NCI-H1092 (cell line): Measurements from ENCODE around the gene HINT3.
"Not testable (repeated sequence)": the region's sequence is repeated elsewhere in the genome, so short reads cannot be mapped to it uniquely, and the experiment has no call there.

Source experiments
- DNase-seq: peaks from one replicate; lab custom pipeline; 2025; lab: John Stamatoyannopoulos, UW

HINT3 gene

DNA sequence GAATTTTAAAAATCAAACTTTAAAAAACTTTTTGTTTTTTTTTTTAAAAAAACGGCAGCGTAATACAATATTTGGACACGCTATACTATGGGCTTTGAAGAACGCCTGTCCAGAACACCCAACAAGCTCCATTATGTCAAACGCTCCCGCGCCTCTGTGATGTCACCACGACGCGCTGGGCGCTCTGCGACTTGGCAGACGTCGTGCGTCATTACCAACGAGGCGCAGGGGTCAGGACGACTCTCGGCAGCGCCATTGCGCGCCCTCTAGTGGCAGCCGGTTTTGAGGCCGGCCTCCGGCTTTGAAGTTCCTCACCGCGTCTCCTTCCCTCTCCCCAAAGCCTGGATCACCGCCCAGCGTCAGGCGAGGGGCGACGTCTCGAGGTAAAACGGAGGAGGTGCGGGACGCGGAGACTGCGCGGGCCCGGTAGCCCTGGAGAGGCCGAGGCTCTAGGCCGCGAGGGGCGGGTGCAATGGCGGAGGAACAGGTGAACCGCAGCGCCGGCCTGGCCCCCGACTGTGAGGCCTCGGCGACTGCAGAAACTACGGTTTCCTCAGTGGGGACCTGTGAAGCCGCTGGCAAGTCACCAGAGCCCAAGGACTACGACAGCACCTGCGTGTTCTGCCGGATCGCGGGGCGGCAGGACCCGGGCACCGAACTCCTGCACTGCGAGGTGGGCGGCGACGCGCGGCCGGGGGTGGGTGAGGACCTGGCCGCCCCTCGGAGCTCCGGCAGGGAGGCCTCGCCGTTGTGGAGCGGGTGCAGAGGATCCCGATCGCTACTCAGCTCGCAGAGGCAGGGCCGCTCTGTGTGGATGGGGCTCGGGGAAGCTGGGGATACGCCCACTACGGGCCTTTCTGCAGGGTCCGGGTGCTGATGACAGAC, at the start of gene HINT3:
HINT3 (plus strand) TSS at position 265 of the 885 bp plus-strand sequence; CDS start at position 473, 208 bp downstream.
- peak; percentile 97 for DNase-seq

DNA sequence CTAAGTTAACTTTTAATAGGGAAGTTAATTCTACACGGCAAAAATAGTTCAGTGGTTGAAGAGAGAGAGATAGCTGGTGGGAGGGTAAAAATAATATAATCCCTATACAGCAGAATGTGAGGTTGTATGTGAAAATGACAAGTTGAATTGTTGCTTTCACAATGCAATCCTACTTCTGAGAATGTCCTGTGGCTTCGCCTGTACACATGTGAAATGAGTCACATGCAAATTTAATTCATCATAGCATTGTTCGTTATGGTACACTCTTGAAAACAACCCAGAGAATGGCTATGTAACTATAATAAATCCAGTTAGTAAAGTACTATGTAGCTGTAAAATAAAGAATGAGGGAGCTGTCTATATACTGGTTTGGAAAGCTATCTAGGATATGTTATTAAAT, 46.0 kb upstream of the HINT3 start:
- no peak for DNase-seq

DNA sequence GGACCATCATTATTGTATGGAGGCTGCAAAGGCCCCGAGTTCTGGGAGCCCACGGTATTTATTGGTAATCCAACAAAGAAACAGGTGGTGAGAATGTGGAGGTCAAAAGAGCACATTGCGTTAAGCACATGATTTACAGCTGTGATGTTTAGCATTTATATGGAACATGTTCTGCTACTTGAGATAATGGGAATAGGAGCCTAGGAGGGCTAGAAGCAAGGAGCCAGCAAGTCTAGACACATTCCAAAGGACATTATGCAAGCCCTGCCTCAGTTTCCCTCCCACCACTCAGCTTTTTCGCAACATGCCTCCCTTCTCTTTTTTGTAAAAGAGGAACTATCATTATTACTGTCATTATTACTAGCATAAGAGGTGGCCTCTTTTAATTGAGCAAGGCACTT, 45.5 kb upstream of the HINT3 start:
- DNase-seq, result not testable (repeated sequence)

DNA sequence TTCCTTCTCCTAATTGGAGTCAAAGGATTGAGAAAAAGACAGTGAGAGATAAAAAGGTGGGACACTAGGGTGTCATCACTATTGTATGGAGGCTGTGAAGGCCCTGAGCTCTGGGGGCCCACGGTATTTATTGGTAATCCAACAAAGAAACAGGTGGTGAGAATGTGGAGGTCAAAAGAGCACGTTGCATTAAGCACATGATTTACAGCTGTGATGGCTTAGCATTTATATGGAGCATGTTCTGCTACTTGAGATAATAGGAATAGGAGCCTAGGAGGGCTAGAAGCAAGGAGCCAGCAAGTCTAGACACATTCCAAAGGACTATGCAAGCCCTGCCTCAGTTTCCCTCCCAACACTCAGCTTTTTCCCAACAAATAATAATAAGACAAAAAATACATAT, 44.1 kb upstream of the HINT3 start:
- DNase-seq, result not testable (repeated sequence)

DNA sequence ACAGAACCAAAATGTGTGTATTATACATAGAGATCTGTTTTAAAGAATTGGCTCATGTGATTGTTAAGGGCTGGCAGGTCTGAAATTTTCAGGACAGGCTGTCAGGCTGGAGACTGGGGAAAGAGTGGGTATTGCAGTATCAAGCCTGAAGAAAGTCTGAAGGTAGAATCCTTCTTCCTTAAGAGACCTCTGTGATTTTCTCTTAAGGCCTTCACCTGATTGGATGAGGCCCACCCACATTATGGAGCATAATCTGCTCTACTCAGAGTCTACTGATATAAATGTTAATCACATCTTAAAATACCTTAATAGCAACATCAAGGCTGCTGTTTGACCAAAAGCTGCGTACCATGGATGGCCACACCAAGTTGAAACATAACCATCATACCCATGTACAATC, 43.4 kb upstream of the HINT3 start:
- DNase-seq, result no peak

DNA sequence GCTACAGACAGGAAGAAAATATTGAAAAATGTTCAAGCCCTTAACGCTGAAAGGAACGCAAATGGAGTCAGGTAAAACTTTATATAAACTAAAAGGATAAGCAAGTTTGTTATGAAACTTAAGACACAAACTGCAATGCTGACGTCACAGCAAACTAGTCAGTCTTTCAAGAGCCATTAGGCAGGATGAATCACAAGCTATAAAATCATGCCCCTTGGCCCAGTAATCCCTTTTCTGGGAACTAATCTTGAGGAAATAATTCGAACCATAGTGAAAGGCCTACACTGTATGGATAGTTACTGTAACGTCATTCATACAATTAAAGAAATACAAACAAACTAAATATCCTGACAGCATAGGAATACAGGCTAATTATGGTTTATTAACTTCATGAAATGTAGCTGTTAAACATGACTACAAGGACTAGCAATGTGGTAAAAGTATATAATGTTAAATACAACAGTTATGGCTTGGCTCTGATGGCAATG, 42.7 kb upstream of the HINT3 start:
- no peak for DNase-seq

DNA sequence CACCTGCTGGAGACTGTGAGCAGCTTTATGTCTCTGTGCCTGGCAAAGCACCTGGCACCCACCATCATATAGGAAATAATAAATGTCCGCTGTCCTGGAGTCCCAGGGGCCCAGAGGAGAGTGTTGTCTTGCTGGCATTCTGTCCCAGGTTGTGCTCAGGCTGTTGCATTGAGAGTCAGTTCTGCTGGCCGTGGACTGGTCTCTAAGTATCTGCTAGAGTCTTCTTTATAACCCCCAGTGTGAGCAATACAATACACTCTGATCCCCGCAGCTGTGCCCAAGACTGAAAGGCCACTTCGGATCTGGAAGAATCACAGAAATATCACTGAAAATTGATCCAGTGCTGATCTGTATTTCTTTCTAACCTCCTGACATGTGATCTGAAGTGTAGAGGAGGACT, 38.3 kb upstream of the HINT3 start:
- no peak for DNase-seq

DNA sequence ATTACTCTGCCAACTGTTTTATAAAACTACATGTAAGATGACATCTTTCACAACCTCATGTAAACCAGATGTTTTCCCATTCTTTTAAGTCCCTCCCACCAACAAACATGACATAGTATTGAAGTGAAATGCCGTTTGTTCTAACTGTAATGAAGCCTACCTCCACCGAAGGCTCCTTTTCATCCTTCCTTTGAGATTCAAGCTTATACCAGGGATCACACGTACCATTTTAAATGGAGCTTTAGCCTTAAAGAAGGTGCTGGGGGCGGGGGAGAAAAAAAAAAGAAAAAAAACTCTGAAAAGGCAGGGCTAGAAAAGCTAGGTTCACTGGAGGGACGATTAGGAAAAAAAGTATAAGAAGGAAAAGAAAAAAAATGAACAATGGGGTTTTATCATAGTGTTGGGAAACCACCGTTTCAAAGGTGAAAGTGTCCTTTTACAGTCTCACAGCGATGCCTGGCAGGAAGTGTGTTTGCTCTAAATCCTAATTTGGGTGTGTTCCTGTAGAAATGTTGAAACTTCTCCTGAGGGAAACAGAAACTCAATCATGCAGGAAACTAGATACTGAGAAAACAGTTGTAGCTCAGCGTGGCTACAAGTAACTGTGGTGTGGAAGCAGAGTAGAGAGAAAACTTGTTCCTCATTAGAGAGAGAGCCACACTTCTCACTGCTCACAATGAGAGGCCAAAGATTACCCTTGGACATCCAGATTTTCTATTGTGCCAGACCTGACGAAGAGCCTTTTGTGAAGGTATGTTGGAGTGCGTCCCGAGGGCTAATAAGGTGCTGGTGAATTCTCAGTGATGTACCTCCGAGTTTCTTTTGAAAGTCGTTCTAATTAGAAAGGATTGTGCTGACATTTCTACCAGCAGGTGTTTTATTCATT, 37.6 kb upstream of the HINT3 start:
- DNase-seq, result no peak

DNA sequence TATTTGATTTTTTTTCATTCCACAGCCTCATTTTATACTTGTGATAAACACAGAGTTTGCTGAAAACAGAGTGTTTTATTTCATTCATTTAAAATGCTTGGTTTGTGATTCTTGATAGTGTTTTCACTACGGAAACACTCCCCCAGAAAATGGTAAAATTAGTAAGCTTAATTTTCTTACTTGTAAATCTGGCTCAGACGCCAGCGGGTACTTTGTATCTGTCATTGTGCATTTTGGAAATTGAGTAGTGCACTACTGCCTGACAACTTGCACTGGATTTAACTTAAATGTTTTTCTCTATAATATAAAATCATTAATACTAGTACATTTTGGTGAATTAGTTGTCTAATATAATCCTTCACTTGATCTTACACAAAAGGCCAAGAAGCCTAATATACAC, 37.0 kb upstream of the HINT3 start:
- no peak for DNase-seq

DNA sequence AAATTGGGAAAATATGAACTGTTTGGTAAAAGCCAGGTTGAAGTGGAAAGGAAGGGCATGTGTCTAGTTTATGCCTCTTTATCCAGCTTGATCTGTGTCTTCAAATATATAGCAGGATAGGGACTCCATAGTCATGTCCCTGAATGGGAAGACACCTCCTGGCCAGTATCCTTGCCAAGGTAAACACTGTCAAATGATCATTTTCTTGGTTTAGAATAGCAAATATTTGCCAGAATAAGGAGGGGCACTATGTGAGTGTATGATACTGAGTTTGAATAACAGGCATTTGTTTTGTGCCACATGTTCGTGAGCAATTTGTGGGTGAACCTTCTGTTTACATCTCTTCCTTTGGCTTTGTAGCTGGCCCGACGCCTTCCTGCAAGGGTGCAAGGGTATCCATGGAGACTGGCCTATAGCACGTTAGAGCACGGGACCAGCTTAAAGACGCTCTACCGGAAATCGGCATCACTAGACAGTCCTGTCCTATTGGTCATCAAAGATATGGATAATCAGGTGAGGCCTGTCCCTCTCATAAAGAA, 34.2 kb upstream of the HINT3 start:
- DNase-seq, result no peak

DNA sequence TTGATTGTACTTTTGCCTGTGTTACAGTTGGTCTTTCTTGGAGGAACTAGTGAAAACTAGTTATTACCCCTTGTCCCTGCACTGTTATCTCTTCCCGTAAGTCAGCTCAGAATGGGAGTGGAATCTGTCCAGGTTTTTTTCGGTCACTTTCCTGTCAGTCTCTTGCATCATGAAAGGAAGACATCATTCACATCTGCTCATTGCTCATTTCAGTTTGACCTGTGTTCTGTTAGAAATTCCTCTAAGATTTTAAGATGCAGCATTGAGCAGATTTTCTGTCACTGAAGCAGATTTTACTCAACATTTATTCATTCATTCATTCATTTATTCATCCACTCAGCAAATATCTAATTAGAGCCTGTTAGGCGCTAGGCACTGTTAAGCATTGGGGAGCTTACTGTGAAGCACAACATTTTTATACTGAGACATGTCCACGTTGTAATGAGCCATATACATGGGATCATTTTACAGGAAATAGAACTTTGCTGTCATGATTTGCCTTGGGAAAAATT, 33.1 kb upstream of the HINT3 start:
- no peak for DNase-seq

DNA sequence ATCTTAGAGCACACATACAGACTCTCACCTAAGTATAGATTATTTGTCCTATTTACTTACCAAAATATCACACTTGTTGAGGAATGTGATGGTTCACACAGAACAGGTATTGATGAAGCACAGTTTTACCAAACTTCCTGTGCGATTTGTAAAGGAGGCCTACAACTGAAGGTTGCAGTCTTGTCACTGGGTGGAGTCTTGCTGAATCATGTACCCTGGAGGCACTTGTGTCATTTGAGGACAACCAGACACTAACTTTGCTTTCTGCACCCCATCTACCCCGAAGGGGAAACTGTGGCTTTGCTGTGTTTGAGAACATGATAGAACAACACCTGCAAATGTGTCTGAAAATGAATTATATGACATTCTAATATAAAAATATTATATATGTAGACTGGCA, 32.4 kb upstream of the HINT3 start:
- DNase-seq, result no peak

DNA sequence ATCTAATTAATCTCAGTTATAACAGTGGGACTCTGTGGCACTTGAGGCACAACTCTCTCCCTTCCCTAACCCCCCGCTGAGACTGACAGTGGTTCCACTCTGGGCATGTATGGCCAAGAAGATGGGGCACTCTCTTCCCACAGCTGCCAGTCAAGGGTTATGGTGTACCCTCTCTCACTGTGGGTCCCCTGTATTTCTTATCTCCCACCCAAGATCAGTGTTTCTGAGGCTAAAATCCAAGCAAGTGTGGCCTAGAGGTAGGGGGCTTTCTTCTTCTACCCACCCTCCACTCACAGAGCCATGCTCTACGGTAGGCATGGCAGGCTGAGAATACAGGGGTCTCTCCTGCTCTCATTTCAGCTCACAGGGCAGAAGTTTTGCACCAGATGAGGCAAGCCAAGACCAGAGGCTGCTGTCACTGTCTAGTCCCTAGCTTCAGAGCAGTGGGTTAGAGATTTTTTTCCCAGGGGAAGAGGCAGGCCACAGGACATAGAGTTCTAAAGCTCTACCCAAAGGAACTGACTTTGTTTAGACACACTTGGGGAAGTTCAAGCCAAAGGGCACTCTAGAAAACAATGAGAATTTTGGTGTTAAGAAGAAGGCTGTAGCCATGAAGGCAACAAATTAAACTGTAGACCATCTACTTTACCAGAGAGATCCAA, 31.7 kb upstream of the HINT3 start:
- DNase-seq, result no peak

DNA sequence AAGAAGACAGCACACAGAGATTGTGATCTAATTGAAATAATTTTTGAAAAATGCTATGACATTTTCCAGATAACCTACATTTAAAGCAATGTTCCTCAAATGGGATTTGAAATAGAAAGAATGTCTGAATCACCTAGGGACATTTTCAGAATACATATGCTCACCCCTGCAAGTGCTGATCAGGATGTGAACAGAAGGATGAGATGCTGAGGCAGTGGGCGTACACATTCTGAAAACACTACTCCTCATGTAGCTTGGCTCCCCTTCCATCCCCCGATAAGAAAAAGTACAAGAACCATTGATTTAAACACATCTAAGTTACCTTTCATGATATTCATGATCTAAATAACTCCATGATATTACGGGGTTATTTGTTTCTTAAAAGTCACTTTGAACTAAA, 29.9 kb upstream of the HINT3 start:
- DNase-seq, result no peak

DNA sequence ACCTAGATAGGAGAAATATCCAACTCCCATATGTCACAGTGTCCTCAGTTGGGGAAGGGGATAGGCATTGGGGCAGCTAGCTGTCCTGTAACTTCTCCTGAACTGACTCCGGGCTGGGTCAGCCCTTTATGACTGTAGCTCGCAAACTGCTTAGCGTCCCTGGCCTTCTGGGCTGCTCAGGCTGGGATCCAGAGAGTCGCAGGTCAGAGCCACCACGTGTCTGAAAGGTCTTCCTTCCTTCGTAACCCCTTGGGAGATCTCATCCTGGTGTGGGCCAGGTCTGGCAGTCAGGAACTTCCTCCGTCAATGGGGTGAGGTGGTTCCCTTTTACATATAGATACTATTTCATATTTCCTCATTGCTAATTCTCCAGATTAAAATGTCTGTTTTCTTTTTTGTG, 28.8 kb upstream of the HINT3 start:
- DNase-seq, result no peak

DNA sequence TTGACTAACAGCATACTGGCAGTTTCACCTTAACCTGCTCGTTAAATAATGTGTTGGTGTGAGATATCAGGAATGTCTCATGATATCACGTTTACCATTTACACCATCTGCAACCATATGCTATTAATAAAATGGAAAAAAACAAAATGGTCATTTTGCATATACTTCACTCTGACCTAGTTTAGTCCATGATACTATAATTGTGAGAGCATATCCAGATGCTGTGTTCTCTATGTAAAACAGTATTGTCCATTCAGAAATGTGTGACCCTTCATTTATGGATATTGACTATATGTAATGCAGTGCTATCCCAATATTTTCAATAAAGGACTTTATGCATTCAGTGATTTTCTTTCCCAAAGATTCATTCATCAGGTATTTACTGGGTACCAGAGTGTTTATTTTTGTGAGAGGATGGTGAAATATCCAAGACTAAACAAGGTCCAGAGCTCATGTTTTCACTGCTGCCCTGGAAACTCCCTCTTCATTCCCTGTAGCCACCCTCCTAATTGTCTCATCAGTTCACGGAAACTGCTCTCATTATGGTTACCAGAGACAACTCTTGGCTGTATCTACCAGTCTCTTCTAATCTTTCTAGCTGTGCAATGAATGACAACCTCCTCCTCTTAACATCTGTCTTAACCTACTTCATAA, 25.7 kb upstream of the HINT3 start:
- DNase-seq, result no peak

DNA sequence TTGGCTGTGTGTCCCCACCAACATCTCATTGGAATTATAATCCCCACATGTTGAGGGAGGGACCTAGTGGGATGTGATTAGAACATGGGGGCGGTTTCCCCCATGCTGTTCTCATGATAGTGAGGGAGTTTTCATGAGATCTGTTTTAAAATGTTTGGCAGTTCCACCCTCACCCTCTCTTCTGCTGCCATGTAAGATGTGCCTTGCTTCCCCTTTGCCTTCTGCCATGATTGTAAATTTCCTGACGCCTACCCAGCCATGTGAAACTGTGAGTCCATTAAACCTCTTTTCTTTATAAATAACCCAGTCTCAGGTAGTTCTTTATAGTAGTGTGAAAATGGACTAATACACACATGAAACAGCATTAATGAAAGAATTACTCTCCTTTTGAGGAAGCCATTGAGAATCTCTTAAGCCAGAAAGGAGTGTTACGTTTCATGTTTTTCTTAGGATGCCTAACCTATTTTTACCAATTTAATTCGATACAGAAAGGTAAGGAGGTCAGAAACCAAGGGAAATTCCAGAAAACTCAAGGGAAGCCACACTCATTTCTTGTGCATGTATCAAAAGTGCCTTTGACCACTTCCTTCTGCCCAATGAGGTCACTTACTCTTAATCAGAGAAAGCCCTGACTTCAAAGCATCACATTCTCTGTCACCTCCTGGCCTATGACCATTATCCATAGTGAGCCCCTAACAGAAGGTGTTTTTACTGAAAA, 24.7 kb upstream of the HINT3 start:
- DNase-seq, result no peak

DNA sequence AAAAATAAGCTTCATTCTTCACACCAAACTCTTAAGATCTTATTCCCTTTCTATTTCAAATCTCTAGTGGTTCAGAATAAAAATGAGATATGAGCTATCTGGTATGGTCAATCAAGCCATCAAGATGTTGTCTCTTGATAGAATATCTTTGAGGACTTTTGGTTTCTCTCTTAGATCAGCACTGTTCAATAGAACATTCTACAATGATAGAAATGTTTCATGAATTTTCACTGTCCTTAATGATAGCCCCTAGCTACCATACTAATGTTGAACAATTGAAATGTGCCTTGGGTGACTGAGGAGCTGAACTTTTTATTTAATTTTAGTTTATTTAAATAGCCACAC, 24.1 kb upstream of the HINT3 start:
- DNase-seq, result no peak

DNA sequence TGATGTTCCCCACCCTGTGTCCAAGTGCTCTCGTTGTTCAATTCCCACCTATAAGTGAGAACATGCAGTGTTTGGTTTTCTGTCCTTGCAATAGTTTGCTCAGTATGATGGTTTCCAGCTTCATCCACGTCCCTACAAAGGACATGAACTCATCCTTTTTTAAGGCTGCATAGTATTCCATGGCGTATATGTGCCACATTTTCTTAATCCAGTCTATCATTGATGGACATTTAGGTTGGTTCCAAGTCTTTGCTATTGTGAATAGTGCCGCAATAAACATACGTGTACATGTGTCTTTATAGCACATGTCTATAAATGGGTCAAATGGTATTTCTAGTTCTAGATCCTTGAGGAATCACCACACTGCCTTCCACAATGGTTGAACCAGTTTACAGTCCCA, 21.1 kb upstream of the HINT3 start:
- DNase-seq, result not testable (repeated sequence)

DNA sequence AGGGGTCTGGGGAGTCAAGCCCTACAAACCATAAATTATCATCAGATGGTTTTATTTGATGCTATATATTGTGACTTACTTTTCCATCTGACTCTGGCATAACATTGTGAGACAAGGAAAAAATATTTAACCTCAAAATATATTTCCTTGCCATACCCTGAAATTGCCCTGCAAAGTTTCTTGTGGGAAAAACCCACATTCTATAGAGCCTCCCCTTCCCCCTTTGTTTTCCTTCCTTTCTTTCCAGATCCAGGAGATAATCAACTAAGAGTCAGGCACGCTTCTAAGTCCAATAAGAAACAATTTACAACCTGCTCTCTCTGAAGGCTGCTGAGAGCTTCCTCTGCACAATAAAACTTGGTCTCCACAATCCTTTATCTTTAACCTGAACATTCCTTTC, 17.5 kb upstream of the HINT3 start:
- no peak for DNase-seq

DNA sequence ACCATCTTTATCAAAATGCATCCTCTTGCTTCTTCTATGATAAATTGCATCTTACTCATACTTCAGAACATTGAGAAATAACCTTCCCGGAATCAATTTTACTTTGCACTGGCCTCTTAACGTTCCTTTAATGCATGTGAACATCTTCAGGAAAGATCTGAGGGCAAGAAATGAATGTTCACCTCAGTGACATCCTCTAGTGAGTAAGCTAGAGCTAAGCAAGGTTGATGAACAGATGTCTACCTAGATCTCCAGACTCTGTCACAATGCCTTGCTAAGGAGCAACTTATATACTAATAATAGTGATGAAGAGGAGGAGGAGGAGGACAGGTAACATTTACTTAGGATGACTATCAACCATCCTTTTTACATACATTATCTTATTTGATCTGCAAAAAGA, 16.8 kb upstream of the HINT3 start:
- no peak for DNase-seq
